Ovary (tissue), 9 donors: ENCODE data around the gene NAA80. TPM values are rescaled to one million over a fixed set of nuclear protein-coding genes. Genes with fewer than 3 reads are reported as not detected.

Experiments used
- DNase-seq, 5 donors: peaks; one replicate each; pipeline ENCODE4 v3.0.0-alpha.2; 2019 to 2020
- H3K27ac ChIP-seq, 2 donors: fragments of 200-600 bp; one replicate each; pipeline versions ENCODE4 v1.5.1 to v1.8.0; 2019 to 2022
- H3K27me3 ChIP-seq: fragments of 200-600 bp; one replicate; pipeline ENCODE4 v1.8.0; 2022
- H3K36me3 ChIP-seq: fragments of 200-600 bp; sonication (generic); one replicate; pipeline ENCODE4 v1.5.1; 2019
- H3K4me1 ChIP-seq: one replicate; pipeline ENCODE4 v1.8.1; 2013; ENCODE audit warnings: mild to moderate bottlenecking, moderate library complexity; ENCODE audit not compliant: insufficient read depth
- H3K4me3 ChIP-seq: fragments of 200-600 bp; sonication (generic); one replicate; pipeline ENCODE4 v1.5.1; 2017
- H3K9me3 ChIP-seq, 2 donors: fragments of 200-600 bp in 1 of 2; sonication (generic) in 1 of 2; one replicate each; pipeline versions ENCODE4 v1.5.1 to v1.8.1; 2013 to 2019; ENCODE audit warnings: mild to moderate bottlenecking in 1 of 2, moderate library complexity in 1 of 2
- EP300 ChIP-seq: sonication (generic); formaldehyde crosslinking; IDR thresholded peaks from one replicate; pipeline ENCODE4 v1.6.1; 2017; ENCODE audit warnings: antibody characterized with exemption
- POLR2A ChIP-seq: fragments of 450-650 bp; IDR thresholded peaks from one replicate; pipeline ENCODE4 v1.6.1; 2017; ENCODE audit warnings: antibody characterized with exemption, mild to moderate bottlenecking, moderate library complexity
- WGBS, 3 donors: extraction: QIAGEN DNeasy Blood & Tissue Kit in 1 of 3; methylation state at CpG; one replicate each; pipeline versions ENCODE4 v1.1.5 to v1.1.7; 2013 to 2017; 5-methylcytosine and 5-hydroxymethylcytosine counted together
- intact Hi-C, 4 donors: fragments of 100-400 bp; cut with DNase I; formaldehyde crosslinking; loops; one replicate each; pipeline versions ENCODE4 v1.11.0 to v1.15.1; 2022 to 2023
- polyA plus RNA-seq, 2 donors: library from polyadenylated mRNA; stranded (reverse); fragments of 200-250 nt in 1 of 2; fragments of 350-450 nt in 1 of 2; fragmentation: Illumina TruSeq in 1 of 2; extraction: RNeasy Lipid Tissue Mini Kit (QIAGEN cat#74804) in 1 of 2; gene quantifications; one replicate each; pipeline ENCODE4 v1.2.3, GENCODE V29; 2013 to 2014
- total RNA-seq, 7 donors: library from RNA; depleted of rRNA in 2 of 7; stranded (reverse); fragments of >200 nt in 2 of 7; fragmentation: NEBNext Ultra II Directional in 3 of 7; extraction: Animal tissue kit (Norgen Biotek cat#: 25700) in 3 of 7; gene quantifications; one replicate each; pipeline versions ENCODE4 v1.1.0 to v1.2.4, GENCODE V29; 2016 to 2023
- TF ChIP-seq, protein P1 (sequence below), 3 donors: fragments of 450-650 bp in 2 of 3; fragments of 200-600 bp in 1 of 3; IDR thresholded peaks; one replicate each; pipeline versions ENCODE4 v1.5.1 to v1.8.0; 2016 to 2022; ENCODE audit warnings: antibody characterized with exemption in 3 of 3, mild to moderate bottlenecking in 1 of 3
- donor health status: DM: no; HTN: no; CAD: no; lungs with moderate emphysema.
- donor health status: DM: no; HTN: no; CAD: no.
- donor health status: Bipolar disorder and iron deficiency.
- donor health status: DM: yes; HTN: yes; CAD: no.
- donor health status: DM: no; HTN: no; CAD: no.
- donor health status: DM: yes; HTN: yes; CAD: no.

NAA80 gene
- total and polyA plus RNA-seq, 9 donors: 2.6 to 15.7 (median 11.5) TPM

DNA sequence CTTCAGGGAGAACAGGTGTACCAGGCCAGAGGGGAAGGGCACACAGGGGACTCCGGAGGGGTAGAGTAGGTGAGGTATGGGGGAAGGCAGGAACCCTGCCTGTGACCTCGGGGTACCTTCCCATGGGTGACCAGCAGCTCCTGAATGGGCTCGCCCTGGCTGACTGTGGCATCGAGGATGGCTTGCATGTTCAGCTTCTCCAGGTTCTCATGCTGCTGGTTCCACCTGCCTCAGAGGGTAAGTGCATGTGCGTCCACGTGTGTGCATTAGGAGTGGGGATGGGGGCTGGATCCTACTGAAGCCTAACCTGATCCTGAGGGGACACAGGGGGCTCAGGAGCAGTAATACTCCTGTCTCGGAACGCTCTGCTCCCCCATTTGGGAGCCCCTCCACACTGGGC is 45.8 kb upstream of the NAA80 start:
- H3K27me3 ChIP-seq: no peaks in the 10 kb centered on the region
- no peak for TF ChIP-seq EP300
- H3K36me3 ChIP-seq: no peaks in the 10 kb centered on the region
- 47 to 56% (median 54%) methylated on average over 6 to 8 of the region's 8 CpGs for WGBS, 3 donors
- H3K27ac ChIP-seq: no peak overlapping the region
- no peaks in the 10 kb centered on the region for H3K9me3 ChIP-seq
- DNase-seq: peak in 1 of 5 donors; percentile 31
- H3K4me3 ChIP-seq: peak overlapping the region; percentile 15
- intact Hi-C loops: loop anchor here in 3 of 4 donors (5.0 kb wide), 1 partner anchor 197 kb away; no protein-coding TSS in a partner anchor
- H3K4me1 ChIP-seq: peaks cover 17% of the 10 kb centered on the region

DNA sequence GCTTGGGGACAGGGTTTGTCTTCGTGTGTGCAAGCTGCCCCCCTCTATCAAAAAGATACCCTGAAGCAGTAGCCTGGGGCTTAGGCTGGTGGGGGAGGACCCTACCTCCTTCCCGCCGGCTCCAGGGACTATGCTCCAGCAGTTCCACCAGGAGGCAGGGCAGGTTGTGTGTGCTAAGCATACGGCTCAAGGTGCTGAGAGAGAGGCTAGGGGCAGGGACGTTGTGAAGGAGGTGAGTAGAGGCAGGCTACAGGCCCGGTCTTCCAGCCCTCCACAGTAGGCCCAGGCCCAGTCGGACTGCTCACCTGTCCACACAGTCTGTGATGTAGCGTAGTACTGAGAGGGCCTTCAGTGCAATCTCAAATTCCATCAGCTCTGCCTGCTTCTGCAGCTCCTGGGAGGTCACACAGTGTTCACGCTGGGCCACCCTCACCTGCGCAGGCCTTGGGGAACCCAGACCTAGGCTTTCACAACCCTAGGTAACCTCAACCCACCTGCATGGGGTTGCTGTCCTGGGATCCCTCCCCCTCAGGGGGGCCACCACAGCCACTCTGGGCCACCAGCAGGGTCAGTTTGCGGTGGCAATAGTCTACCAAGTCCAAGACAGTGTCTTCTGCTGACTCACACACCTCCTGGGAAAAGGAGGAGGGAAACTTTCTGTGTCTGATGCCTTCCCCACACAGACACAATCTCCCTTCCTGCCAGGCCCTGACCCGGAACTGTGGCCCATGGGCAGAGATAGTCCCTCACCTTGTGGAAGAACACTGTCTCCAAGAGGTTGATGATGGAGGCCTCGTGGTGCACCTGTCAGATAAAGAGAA is 43.8 kb upstream of the NAA80 start:
- Histone ChIP-seq H3K4me1 (peaks cover 17% of the 10 kb centered on the region), H3K27ac (no peak overlapping the region), H3K4me3 (no peak overlapping the region), H3K27me3 (no peaks in the 10 kb centered on the region), H3K36me3 (no peaks in the 10 kb centered on the region), H3K9me3 (no peaks in the 10 kb centered on the region)
- intact Hi-C loops: no loop called here
- TF ChIP-seq EP300 (no peak), POLR2A (no peak)
- TF ChIP-seq, protein P1, sequence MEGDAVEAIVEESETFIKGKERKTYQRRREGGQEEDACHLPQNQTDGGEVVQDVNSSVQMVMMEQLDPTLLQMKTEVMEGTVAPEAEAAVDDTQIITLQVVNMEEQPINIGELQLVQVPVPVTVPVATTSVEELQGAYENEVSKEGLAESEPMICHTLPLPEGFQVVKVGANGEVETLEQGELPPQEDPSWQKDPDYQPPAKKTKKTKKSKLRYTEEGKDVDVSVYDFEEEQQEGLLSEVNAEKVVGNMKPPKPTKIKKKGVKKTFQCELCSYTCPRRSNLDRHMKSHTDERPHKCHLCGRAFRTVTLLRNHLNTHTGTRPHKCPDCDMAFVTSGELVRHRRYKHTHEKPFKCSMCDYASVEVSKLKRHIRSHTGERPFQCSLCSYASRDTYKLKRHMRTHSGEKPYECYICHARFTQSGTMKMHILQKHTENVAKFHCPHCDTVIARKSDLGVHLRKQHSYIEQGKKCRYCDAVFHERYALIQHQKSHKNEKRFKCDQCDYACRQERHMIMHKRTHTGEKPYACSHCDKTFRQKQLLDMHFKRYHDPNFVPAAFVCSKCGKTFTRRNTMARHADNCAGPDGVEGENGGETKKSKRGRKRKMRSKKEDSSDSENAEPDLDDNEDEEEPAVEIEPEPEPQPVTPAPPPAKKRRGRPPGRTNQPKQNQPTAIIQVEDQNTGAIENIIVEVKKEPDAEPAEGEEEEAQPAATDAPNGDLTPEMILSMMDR (IDR thresholded peaks at IDR 0.05): no peak
- 82 to 87% (median 83%) methylated on average over 12 to 13 of the region's 13 CpGs for WGBS, 3 donors
- peak in 1 of 5 donors; percentile 33 for DNase-seq

DNA sequence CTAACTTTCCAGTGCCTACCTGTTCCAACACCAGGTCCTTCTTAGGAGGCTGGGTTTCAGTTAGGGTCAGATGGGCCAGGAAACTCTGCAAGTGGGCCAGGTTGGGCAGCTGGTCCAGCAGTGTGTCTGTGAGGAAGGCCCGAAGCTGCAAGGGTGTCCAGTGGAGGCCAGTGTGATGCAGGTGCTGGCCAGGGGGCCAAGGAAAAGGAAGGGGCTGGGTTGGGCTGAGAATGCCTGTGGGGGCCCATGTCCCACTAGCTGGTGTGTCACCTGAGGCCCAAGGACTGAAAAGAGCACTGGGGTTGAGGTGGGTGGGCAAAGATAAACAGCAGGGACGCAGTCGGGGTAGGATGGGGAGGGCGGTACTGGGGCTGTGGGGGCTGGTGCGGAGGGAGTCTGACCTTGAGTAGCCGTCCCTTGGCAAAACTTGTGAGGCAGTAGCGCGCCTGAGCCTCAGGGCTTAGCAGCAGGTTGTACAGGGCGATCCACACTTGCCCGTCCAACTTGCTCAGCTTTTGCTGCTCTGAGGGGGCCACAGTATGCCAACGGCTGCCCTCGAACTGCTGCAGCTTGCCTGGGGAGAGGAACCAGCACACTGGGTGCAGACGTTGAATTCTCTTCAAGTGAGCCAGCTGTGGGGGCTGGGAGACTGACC is 42.9 kb upstream of the NAA80 start:
- intact Hi-C loops: no loop called here
- H3K27me3 ChIP-seq: no peaks in the 10 kb centered on the region
- peak in 1 of 5 donors; percentile 36 for DNase-seq
- no peak for TF ChIP-seq EP300
- TF ChIP-seq, protein P1 (IDR thresholded peaks at IDR 0.05): no peak
- H3K4me1 ChIP-seq: peaks cover 17% of the 10 kb centered on the region
- H3K9me3 ChIP-seq: no peaks in the 10 kb centered on the region
- H3K4me3 ChIP-seq: no peak overlapping the region
- no peaks in the 10 kb centered on the region for H3K36me3 ChIP-seq
- no peak overlapping the region for H3K27ac ChIP-seq
- WGBS, 3 donors: 81 to 85% (median 82%) methylated on average over 13 of the region's 13 CpGs

DNA sequence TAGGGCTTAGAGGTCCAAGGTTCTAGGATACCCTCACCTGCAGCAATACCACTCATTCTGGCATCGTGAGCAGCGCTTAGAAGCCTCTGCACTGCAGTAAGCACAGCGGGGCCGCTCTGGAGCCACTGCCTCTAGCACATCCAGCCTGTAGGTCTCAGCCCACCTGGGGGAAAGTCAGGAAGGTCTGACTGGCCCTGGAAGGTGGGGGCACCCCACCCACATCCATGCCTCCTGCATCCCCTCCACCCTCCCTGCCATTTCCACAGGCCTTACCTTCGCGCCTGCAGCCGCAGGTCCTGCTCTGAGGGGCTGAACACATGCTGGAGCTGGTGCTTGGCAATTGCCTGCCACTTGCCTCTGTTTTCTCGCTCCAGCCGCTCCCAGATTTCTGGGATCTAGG is 42.3 kb upstream of the NAA80 start:
- Histone ChIP-seq H3K4me1 (peaks cover 17% of the 10 kb centered on the region), H3K9me3 (no peaks in the 10 kb centered on the region), H3K27ac (no peak overlapping the region), H3K36me3 (no peaks in the 10 kb centered on the region), H3K27me3 (no peaks in the 10 kb centered on the region), H3K4me3 (no peak overlapping the region)
- WGBS, 3 donors: 93 to 95% (median 94%) methylated on average over 9 of the region's 9 CpGs
- intact Hi-C loops: no loop called here
- peak in 2 of 5 donors; percentile 40 to 42 for DNase-seq
- no peak for TF ChIP-seq POLR2A
- no peak for TF ChIP-seq EP300
- TF ChIP-seq, protein P1 (IDR thresholded peaks at IDR 0.05): no peak
